Stimulated activated CD4-positive, alpha-beta T cell treated with anti-CD3 and anti-CD28 coated beads, Interleukin-4, amount 100 ng/mL, for 4 hours (primary cell): ENCODE data around the gene CRHR1.

Experiments
- DNase-seq, 2 experiments: peaks; one replicate each; pipeline ENCODE4 v3.0.0-alpha.2; 2020

CRHR1 gene

DNA sequence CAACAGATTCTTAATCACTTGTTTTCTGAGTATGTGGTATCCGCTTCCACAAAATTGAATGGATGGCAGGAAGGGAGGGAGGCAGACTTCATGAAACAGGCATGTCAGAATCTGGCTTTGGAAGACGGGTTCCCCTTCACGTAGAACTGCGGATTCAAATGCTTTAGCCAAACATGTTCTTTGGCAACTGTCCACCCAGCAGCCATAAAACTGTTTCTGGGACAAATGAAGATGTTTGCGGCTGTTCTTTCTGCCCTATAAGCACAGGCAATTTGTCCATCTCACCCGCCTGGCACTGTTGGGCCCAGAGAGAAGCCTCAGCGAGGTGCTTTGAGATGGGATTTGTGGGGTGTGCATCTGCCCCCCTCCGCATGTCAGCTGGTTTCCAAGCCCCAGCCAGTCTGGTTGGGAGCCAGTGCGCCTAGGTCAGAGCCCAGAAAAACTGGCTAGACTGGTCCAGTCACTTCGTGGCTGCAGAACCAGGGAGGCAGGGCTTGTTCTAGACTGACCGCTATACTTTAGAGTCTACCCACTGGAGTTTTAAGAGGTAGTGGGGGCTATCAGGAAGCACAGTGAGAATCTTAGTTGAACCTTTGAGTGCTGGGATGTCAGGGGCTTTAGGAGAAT, 6.3 kb downstream of the CRHR1 start:
- no peak for DNase-seq

DNA sequence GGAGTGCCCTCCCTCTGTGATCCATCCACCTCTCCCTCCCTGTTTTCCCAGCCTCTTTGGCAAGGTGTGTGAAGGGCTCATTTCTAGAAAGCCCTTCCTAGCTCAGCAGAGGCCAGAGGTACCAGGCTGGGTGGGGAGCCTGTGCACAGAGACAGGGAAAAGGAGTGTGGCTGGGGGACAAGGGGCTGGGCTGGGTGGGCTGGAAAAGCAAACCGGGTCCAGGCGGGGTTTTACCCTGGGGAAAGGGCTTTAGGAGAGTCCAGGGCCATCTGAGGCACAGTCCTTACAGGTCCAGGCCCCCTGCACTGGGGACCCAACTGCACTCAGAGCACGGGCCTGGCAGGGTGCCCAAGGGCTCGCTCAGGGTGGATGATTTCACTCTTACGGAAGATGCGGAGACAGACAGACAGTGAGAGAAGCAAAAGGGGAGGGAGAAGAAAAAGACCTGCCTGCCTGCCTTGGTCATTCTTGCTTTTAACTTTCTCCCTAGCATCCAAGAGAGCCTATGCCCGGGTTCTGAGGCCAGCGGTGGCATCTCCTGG, 7.0 kb downstream of the CRHR1 start:
- DNase-seq = no peak

DNA sequence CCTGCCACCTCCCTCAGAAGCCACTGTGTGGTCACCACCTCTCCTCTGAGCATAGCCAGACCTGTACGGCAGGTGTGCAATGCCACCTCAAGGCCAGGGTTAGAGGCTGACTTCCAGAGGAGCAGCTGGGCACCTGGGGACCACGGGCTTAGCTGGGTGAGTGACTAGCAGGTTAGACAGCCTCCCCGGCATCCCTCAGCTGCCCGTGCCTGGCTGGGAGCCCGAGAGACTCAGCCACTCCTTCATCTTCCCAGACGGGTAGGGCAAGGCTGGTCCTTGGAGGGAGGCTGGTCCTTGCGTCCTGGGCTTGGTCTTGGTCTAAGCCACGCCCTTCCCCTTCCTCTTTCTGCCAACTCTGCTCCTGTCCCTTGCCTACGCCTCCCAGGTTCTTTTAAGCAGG, 7.8 kb downstream of the CRHR1 start:
- DNase-seq = no peak

DNA sequence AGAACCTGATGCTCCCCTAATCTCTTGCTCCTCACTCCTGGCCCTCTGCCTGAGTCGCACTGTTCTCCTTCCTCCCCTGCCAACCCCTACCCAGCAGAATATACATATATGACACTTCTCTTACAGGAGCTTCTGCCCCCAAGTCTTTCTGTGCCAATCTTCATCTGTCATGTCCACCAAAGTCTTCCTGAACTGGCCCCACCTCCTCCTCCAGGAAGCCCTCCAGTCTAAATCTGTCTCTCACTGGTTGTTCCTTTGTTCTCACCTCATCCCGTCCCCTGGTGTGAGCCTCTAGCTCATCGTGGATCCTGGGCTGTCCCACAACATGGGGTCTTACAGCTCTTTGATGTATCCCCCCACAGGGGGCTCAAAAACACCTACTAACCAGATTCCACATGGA, 8.3 kb downstream of the CRHR1 start:
- no peak for DNase-seq

DNA sequence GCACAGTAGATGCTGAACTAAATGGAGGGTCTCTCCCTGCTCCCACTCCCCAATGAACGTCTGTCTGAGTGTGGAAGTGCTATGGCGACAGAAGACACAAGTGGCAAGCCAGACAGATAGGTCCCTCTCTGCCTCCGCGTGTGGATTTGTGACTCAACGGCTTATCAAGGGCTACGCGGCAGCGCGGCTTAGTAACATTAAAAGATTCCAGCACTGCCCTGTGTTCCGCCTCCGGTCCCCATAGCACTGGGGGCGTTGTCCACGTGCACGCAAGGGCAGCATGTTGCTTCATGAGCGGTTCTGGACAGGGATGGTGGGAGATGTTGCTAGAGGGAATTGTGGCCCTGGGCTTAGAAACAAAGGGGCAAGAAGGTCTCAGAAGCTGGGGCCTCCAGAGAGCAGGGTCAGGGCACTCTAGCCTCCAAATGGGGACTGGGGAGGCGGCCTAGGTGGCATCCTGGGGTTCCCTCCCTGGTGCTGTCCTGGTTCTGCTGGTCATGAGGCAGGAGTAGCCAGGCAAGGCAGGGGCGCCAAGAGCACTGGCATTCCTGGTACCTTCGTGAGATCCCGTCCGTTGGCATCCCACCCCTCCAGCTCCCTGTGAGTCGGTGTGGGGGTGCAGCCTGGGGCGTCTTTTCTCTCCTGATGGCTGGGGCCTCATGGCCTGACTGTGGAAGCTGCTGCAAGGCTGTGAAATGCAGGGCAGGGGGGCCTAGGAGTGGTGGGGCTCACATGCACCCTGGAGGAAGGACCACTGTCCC, 9.1 kb downstream of the CRHR1 start:
- no peak for DNase-seq

DNA sequence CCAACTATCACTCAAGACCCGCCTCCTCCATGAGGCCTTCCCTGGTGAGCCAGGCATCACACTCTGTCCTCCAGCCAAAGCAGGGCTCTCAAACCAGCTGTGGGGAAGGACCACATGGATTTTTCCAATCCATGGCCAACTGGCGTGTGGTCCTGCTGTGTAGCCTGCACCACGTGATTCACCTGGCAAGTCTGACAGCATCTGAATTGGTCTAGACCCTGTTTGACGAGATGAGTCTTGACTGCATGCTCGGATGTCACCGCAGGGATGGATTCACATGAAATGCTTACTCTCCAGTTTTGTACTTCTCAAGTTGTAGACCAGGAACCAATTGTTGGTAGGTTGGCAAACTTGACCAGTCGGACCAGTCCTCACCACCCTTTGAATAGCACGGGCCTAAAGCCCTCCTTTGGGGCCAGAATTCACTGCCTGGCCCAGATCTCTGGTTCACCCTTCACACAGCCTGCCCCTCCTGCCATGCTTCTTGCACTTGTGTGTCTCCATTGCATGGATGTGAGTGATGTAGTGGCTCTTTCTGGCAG, 9.9 kb downstream of the CRHR1 start:
- DNase-seq = no peak

DNA sequence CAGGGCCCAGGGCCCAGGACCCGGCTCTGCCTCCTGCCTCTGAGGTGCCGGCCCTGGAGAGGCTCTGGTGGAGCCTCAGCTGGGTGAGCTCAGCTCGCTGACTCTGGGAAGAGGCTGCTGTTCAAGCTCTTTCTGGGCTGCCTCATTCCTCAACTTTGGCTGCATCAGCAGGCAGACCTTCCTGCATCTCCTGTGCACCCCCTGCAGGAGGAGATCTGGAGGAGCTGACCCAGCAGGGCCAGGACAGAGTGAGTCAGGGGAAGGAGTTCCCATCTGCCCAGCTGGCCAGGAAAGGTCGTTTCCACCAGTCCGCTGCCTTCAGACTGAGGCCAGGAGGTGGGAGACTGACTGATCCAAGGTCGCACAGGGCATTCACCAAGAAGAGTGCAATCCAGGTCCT, 10.7 kb downstream of the CRHR1 start:
- no peak for DNase-seq

DNA sequence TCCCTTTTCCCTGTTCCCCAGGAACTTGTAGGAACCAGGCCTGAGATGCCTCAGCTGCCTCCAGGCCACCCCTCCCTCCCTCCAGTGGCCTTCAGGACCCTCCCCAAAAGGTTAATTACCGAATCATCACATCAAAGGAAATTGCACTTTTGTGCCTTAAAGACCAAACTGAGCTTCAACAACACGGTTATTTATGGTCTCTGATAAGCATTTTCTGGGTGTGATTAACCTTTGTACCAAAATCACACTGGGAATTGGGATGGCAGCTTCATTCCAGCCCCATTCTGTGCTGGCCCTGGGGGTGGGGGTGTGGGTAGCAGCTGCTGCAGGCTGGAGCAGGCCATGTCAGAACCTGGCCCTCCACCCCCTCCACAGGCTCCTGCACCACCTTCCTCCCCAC, 16.7 kb downstream of the CRHR1 start:
- no peak for DNase-seq

DNA sequence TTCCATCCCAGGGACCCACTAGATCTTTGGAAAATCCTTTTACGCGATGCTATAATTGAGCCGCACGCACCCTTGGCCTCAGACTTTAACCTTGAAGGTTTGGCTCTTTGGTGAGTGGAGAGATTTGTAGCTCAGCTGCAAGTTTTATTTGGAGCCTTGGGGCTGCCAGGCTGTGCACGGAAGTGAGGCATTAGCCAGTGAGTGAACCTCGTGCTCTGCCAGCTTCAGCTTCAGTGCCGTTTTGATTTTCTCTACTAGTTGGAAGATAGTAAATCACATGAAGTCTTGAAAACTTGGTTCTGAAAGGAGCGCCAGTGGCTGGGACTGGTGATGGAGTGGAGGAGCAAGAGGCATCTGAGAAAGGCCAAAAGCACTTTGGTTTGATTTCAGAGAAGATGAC, 17.3 kb downstream of the CRHR1 start:
- no peak for DNase-seq

DNA sequence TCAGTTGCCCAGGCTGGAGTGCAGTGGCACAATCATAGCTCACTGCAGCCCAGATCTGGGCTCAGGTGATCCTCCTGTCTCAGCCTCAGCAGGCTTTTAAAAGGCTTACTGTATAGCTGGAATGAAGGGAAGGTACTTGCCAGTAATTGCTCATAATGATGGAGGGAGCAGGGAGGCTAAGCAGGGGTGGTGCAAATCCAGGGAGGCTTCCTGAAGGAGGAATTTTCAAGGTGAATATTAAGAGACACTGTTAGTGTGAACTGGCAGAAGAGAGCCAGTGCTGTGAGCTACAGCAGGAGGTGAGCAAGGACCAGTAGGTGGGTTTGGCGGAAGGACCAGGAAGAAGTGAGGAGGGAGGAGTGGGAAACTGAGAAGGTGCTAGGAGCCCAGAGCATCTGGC, 24.7 kb downstream of the CRHR1 start:
- no peak for DNase-seq

DNA sequence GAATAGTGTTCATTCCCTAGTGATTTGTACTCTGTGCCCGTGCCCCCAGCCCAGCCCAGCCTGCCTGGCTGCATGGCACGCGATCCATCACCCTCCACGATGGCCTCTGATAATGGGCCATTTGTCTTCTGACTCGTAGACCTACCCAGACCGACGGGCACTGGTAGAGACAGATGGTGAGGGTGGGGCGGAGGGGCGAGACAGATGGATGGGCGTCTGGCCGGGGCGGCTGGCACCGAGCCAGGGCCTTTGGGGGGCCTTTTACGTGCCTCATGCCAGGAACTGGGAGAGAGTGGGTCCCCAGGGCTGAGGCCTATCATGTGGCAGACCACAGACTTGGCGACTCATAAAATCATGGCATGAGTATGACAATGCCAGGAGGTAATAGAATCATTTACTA, 25.4 kb downstream of the CRHR1 start:
- no peak for DNase-seq

DNA sequence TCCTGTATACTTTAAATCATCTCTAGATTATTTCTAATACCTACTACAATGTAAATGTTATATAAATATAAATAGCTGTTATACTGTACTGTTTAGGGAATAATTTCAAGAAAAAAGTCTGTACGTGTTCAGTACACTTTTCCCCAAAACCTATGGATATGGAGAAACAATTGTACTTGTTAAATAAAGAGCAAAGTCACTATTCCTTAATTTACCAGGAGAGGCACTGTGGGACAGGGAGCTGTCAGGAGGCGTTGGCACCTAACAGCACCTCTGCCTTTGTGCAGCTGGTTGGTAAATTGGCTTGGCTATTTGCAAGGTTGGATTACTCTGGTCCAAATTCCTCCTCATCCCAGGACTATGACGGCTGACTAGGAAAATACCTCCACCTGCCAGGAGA, 28.0 kb downstream of the CRHR1 start:
- DNase-seq = no peak

DNA sequence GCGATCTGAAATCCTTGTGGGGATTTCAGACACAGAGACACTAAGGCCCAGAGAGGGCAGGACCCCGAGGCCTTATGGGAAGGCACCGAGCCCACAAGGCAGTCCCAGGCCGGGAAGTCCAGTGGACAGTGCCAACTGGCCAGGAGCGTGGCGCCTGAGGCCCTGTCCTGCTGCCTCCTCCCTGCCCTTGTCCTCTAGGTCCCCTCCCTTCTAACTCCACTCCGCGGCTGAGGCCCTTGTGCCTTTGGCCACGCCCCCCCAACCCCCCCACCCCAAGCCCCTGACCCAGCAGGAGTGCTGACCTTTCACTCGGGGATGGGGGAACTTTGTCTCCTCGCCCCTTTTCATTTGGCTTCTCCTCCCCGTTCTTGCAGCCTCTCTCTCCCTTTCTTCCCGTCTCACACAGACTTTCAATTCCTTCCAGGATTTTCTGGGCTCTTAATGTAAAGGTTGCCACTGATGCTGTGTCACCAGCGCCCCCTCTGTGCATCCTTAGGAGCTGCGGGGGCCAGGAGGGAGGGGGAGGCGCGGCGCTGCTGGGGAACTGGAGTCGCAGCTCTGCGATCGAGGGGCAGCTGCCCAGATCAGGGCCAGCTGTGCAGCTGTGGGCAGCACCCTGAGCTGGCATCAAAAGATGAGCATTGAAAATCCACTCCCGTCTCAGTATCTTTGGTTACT, 29.1 kb downstream of the CRHR1 start:
- DNase-seq = no peak

DNA sequence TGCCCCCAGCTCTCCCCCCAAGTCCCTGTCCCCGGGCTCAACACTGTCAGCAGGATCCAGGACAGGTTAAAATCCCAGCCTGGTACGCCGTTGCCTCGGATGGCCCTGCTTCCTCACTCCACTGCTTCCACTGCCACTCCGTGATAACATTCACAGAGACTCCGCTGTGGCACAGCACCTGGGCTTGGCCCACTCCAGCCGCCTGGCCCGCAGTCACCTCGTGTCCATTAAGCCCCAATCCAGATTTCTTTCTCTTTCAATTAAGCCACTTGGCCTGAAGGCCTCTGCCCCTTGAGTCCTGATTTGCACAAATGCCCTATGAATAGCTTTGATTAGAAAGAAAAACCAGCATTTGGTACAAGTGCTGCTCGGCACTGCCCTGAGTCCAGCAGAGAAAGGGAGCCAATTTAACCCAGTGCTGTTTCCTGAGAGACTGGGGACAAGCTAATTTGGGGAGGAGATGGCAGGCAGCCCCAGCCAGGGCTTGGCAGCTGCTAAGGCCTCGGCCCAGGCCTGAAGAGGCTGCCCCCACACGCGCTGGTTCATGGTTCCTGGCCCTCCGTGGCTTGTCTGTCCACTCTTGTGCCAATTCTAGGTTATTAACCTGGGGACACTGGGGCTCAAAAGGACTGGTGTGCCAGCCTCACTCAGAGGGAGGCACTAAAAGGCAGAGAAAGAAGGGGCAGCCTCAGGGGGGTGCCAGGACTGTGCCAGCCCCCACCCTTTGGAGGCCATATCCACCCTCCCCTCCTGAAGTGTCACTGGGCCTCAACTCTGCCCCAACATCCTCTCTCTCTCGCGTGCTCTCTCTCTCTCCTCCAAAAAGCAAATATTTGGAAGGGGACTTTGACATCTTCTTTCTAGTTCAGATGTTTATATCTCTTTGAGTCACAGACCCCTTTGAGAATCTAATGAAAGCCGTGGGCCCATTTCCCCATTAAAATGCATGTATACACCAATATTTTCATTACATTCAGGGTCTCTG, 30.8 kb downstream of the CRHR1 start:
- DNase-seq = no peak

DNA sequence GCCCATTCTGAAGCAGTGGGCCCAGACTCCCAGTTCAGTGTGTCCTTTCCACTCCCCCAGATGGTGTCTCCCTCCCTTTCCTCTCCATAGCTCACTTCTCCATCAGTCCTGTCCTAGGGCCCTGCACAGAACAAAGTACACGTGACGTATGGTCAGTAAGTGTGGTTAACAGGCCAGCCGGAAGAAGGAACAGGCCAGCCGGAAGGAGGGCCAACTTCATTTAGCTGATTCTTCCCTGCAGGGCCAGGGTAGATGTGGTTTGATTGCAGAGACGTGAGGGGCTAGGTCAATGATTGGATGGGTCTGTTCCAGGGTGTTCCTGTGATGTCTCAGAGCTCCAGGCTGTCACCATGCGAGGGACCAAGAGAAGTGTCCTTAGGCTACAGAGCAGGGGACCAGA, 31.6 kb downstream of the CRHR1 start:
- no peak for DNase-seq

DNA sequence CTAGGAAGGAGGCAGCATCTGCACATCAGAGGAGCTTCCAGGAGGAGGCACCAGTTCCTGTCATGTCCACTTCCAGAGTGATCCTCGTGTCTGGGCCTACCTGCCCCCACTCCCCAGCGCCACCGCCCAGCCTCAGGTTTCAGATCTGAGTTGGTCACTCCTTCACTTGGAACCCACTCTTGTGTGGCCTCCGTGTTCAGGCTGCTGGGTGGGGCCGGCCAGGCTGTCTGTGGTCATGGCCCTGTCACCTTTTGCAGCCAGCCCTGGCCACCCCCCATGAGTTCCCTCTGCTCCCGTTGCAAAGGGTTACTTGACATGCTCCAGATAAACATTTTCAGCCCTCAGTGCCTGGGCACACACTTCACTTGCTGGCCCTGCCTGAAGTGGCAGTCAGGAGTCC, 33.9 kb downstream of the CRHR1 start:
- no peak for DNase-seq

DNA sequence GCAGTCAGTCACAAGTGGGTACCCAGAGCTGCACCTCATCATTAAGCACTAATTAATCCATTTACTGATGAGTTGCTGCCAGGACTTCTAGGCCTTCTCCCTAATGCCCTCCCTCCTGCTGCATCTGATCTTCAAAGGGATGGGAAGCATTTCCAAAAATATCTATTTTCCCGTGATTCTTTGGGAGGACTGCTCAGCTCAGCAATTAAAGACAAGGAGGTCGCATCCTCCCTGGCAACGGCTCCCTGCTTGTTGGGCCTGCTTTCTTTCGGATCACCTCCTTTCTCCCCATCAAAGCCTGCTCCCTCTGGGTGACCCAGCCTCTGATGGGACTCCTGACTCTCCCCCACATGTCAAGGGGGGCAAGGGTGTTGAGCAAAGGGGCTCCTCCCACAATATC, 34.6 kb downstream of the CRHR1 start:
- no peak for DNase-seq

DNA sequence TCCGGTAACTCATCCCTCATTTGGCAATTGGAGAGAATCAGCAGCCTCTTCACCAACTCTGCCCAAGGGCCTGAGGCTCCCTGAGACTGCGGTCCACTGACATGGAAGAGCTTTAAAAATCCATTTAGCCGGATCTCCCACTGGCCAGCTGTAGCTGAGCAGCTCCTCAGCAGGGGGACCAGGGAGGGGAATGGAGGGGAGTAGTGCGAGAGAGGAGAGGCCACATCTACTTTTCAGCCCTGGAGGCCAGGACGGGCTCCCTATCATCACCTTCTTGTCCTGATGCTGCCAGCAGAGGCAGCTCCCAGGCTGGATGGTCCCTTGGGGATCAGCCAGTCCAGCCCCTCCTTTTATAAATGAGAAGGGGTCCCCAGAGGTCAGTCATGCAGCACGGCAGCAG, 35.5 kb downstream of the CRHR1 start:
- DNase-seq = no peak

DNA sequence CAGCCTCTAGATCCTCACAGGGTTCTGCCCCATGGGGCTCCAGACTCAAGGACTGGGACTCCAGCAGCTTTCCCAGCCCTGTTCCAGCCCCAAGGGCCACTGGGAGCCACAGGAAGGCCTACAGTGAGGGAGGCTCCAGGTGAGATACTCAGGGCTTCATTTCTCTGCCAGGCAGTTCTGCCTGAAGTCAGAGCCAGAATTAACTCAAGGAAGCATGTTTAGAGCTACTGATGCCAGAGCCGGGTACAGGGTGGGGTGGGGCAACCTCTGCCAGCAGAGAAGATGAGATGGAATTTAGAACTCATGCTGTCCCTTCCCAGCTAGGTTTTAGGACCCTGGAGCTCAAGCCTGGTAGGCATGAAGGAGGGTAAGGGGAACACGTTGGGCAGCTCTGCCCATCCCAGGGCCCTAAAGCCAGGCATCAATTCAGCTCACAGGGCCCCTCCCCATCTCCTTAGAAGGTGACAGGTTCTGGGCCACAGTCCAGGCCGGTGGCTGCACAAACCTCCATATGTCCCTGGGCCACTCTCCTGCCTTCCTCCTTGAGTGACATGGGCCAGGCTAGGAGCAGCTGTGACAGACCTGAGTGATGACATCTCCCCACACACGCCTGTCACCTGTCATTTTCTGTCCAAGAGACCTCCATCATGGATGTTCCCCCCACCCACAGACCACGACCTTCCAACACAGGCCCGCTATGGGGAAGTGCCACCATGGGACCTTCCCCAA, 36.1 kb downstream of the CRHR1 start:
- DNase-seq = no peak

DNA sequence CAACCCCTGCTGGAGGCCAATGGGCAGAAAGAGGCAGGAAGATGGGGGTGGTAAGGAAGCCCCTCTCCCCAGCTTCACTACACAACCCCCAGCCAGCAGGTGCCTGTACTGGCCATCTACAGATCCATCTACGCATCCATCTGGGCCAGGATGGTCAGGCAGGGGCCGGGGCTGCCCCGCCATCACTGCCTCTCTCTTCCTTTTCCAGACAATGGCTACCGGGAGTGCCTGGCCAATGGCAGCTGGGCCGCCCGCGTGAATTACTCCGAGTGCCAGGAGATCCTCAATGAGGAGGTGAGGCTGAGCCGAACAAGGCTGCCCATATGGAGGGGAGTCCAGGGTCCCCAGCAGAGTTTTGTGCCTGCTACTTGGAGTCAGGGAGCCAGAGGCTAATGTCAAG, 37.0 kb downstream of the CRHR1 start:
- no peak for DNase-seq

DNA sequence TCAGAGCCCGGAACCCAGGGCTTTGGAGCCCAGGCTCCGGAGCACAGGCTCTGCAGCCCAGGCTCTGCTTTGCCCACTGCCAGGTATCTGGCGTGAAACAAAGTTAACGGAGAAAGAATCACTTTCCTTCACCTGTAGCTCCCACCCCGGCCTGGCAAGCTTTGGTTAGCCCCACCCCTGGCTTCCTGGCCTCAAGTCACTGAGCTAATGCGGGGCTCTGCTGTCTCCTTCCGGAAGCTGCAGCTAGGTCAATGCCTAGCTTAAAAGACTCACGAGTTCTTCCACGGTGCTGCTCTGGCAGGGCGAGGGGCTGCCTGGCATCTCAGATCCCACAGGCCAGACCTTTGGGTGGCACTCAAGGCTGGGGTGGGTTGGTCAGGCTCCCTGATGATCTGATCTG, 39.5 kb downstream of the CRHR1 start:
- no peak for DNase-seq

DNA sequence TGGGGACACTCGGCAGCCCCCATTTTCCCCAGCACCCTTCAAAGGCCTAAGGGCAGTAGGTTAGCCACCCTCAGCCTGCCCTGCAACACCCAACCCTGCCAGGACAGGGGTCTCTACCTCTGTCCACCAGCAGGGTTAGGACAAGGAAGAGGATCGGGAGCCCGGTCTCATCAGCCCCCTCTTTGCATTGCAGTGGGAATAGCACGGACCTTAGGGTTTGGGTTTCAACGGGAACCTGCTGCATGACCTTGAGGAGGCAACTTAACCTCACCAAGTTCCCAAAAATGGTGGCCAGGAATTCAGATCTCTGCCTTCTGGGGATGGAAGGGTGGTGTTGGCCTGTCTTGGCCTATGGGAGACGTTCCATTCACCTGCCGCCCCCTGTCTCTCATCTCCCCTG, 40.4 kb downstream of the CRHR1 start:
- DNase-seq = no peak
